Natural killer cell (primary cell): Measurements from ENCODE around the gene PAX4. TPM values are rescaled to one million over a fixed set of nuclear protein-coding genes. Genes with fewer than 3 reads are reported as not detected.

Experiments used
- ATAC-seq, 3 donors: fragments of 150-1000 bp in 2 of 3; fragments of 200-7000 bp in 1 of 3; cut with Tn5 transposase; 1 replicate in 1 of 3; 2 replicates in 2 of 3; pipeline ENCODE4 v1.10.0; 2021; ENCODE audit warnings: mild to moderate bottlenecking in 2 of 3, moderate library complexity in 2 of 3
- DNase-seq, 2 donors: peaks; one replicate each; pipeline versions ENCODE4 v3.0.0 to v3.0.0-alpha.2; 2013 to 2021; ENCODE audit warnings: mixed read lengths in 1 of 2
- H3K27ac ChIP-seq: one replicate; pipeline ENCODE4 v1.5.1; 2013; ENCODE audit warnings: mild to moderate bottlenecking, low read length
- H3K27me3 ChIP-seq: one replicate; pipeline ENCODE4 v1.6.1; 2013; ENCODE audit warnings: low read length; ENCODE audit not compliant: control insufficient read depth, insufficient read depth
- H3K36me3 ChIP-seq: one replicate; pipeline ENCODE4 v1.6.1; 2013; ENCODE audit warnings: low read length; ENCODE audit not compliant: control insufficient read depth, insufficient read depth
- H3K4me1 ChIP-seq: one replicate; pipeline ENCODE4 v1.6.1; 2013; ENCODE audit warnings: low read length; ENCODE audit not compliant: control insufficient read depth, insufficient read depth
- H3K4me3 ChIP-seq: one replicate; pipeline ENCODE4 v1.5.1; 2013; ENCODE audit warnings: low read length
- H3K9me3 ChIP-seq: one replicate; pipeline ENCODE4 v1.6.1; 2013; ENCODE audit warnings: low read length; ENCODE audit not compliant: control insufficient read depth, insufficient read depth
- H3K27ac Mint-ChIP-seq, 2 donors: one replicate each; pipeline ENCODE4 v1.8.0; 2022; ENCODE audit warnings: mild to moderate bottlenecking in 2 of 2, mixed read lengths in 2 of 2, moderate library complexity in 1 of 2
- H3K27me3 Mint-ChIP-seq, 2 donors: one replicate each; pipeline ENCODE4 v1.8.0; 2022; ENCODE audit warnings: low read depth in 2 of 2, mixed read lengths in 2 of 2
- H3K36me3 Mint-ChIP-seq: one replicate; pipeline ENCODE4 v1.8.0; 2022; ENCODE audit warnings: mixed read lengths
- H3K4me1 Mint-ChIP-seq, 2 donors: one replicate each; pipeline ENCODE4 v1.8.0; 2022; ENCODE audit warnings: mixed read lengths in 2 of 2
- H3K4me3 Mint-ChIP-seq: one replicate; pipeline ENCODE4 v1.8.0; 2022; ENCODE audit warnings: mild to moderate bottlenecking, moderate library complexity, mixed read lengths
- H3K9me3 Mint-ChIP-seq, 2 donors: one replicate each; pipeline ENCODE4 v1.8.0; 2022; ENCODE audit warnings: mixed read lengths in 2 of 2
- CTCF ChIP-seq: fragments of 200-600 bp; IDR thresholded peaks from one replicate; pipeline ENCODE4 v1.8.0; 2022; ENCODE audit warnings: antibody characterized with exemption
- WGBS: methylation state at CpG from one replicate; pipeline ENCODE4 v1.1.7; 2013; ENCODE audit warnings: missing lambda C conversion rate; ENCODE audit not compliant: insufficient coverage; 5-methylcytosine and 5-hydroxymethylcytosine counted together
- intact Hi-C: fragments of 100-400 bp; cut with micrococcal nuclease; formaldehyde crosslinking; loops from one replicate; pipeline ENCODE4 v1.14.2; 2022
- total RNA-seq, 4 donors: library from RNA; stranded (reverse); fragments of 120-200 nt in 1 of 4; gene quantifications; one replicate each; pipeline versions ENCODE4 v1.2.3 to v1.2.4, GENCODE V29; 2013 to 2022

Gene PAX4
- total RNA-seq, 3 donors from 2014 or later (not counting 1 experiment from before 2014, with no cell fraction given), result not detected

GRCh38 chr7:127647636-127648035 is 29.7 kb upstream of the PAX4 start:
- intact Hi-C loops, result no loop called here
- Histone ChIP-seq H3K4me1 (peaks cover 14% of the 10 kb centered on the region), H3K36me3 (no peaks in the 10 kb centered on the region), H3K4me3 (no peak overlapping the region), H3K27me3 (no peaks in the 10 kb centered on the region), H3K27ac (no peak overlapping the region), H3K9me3 (no peaks in the 10 kb centered on the region)
- WGBS, result 95% methylated on average over 8 of the region's 8 CpGs
- no peak for DNase-seq
- no peaks in the 10 kb centered on the region for H3K36me3 Mint-ChIP-seq
- TF ChIP-seq CTCF, result no peak
- H3K9me3 Mint-ChIP-seq, result no peaks in the 10 kb centered on the region
- H3K4me1 Mint-ChIP-seq, result peaks cover 12 to 19% of the 10 kb centered on the region in 2 donors
- H3K27me3 Mint-ChIP-seq, result peaks cover 3 to 10% of the 10 kb centered on the region in 2 donors
- no peak for ATAC-seq
- no peak overlapping the region for H3K27ac Mint-ChIP-seq
- H3K4me3 Mint-ChIP-seq, result no peak overlapping the region

- no peak overlapping the region for H3K4me3 ChIP-seq
- H3K4me3 Mint-ChIP-seq, result no peak overlapping the region
- no peak for TF ChIP-seq CTCF
- no peaks in the 10 kb centered on the region for H3K9me3 ChIP-seq
- no peaks in the 10 kb centered on the region for H3K4me1 Mint-ChIP-seq
- DNase-seq (no peak), ATAC-seq (no peak)
- peaks cover 2% of the 10 kb centered on the region for H3K27me3 ChIP-seq
- no peaks in the 10 kb centered on the region for H3K9me3 Mint-ChIP-seq
- H3K4me1 ChIP-seq, result no peaks in the 10 kb centered on the region
- H3K27me3 Mint-ChIP-seq, result peaks cover 12 to 23% of the 10 kb centered on the region in 2 donors
- H3K36me3 Mint-ChIP-seq, result no peaks in the 10 kb centered on the region
- no peak overlapping the region for H3K27ac ChIP-seq
- no peaks in the 10 kb centered on the region for H3K36me3 ChIP-seq
- intact Hi-C loops, result no loop called here
- WGBS, result 50% methylated on average over 1 of the region's 2 CpGs
- H3K27ac Mint-ChIP-seq, result no peak overlapping the region
Observed at GRCh38 chr7:127644484-127644883, 26.5 kb upstream of the PAX4 start.

- Mint-ChIP-seq H3K27me3 (peaks cover 28 to 58% of the 10 kb centered on the region in 2 donors), H3K4me1 (no peaks in the 10 kb centered on the region), H3K9me3 (no peaks in the 10 kb centered on the region), H3K36me3 (no peaks in the 10 kb centered on the region), H3K4me3 (no peak overlapping the region), H3K27ac (no peak overlapping the region)
- Histone ChIP-seq H3K36me3 (no peaks in the 10 kb centered on the region), H3K4me1 (no peaks in the 10 kb centered on the region), H3K27me3 (peaks cover 5% of the 10 kb centered on the region), H3K27ac (no peak overlapping the region), H3K4me3 (no peak overlapping the region), H3K9me3 (no peaks in the 10 kb centered on the region)
- no peak for TF ChIP-seq CTCF
- ATAC-seq, result no peak
- intact Hi-C loops, result no loop called here
- no peak for DNase-seq
Observed at GRCh38 chr7:127638197-127638596, 20.3 kb upstream of the PAX4 start.

- no peaks in the 10 kb centered on the region for H3K36me3 ChIP-seq
- Mint-ChIP-seq H3K27ac (no peak overlapping the region), H3K27me3 (peaks cover 37 to 69% of the 10 kb centered on the region in 2 donors), H3K4me3 (no peak overlapping the region), H3K9me3 (no peaks in the 10 kb centered on the region), H3K36me3 (no peaks in the 10 kb centered on the region), H3K4me1 (no peaks in the 10 kb centered on the region)
- no peak for ATAC-seq
- H3K4me1 ChIP-seq, result no peaks in the 10 kb centered on the region
- TF ChIP-seq CTCF, result no peak
- intact Hi-C loops, result no loop called here
- peaks cover 5% of the 10 kb centered on the region for H3K27me3 ChIP-seq
- no peak overlapping the region for H3K27ac ChIP-seq
- no peaks in the 10 kb centered on the region for H3K9me3 ChIP-seq
- DNase-seq, result no peak
- 65% methylated on average over 3 of the region's 3 CpGs for WGBS
- no peak overlapping the region for H3K4me3 ChIP-seq
Observed at GRCh38 chr7:127635659-127636285, 17.8 kb upstream of the PAX4 start.
